ENCODE measurements around the gene TMCO2.

DNA sequence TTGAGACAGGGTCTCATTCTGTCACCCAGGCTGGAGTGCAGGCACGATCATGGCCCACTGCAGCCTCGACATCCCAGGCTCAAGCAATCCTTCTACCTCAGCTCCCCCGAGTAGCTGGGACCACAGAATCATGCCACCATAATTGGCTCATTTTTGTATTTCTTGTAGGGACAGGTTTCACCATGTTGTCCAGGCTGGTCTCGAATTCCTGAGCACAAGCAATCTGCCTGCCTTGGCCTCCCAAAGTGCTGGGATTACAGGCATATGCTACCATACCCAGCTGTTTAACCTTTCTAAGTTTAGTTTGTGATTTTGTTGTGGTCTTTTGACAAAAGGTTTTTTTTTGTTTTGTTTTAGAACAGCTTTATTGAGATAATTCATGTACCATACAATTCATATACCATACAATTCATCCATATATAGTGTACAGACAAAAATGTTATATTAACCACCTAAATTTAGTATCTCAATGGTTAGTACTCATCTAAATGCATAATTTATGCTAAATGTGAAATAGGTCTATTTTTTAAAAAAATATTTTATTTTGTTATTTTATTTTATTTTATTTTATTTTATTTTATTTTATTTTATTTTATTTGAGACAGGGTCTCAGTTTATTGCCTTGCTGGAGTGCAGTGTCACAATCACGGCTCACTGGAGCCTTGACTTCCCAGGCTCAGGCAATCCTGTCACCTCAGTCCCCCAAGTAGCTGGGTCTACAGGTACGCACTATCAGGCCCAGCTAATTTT is 19.2 kb downstream of the TMCO2 start:
- TF ChIP-seq, protein P1, sequence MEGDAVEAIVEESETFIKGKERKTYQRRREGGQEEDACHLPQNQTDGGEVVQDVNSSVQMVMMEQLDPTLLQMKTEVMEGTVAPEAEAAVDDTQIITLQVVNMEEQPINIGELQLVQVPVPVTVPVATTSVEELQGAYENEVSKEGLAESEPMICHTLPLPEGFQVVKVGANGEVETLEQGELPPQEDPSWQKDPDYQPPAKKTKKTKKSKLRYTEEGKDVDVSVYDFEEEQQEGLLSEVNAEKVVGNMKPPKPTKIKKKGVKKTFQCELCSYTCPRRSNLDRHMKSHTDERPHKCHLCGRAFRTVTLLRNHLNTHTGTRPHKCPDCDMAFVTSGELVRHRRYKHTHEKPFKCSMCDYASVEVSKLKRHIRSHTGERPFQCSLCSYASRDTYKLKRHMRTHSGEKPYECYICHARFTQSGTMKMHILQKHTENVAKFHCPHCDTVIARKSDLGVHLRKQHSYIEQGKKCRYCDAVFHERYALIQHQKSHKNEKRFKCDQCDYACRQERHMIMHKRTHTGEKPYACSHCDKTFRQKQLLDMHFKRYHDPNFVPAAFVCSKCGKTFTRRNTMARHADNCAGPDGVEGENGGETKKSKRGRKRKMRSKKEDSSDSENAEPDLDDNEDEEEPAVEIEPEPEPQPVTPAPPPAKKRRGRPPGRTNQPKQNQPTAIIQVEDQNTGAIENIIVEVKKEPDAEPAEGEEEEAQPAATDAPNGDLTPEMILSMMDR (conservative IDR thresholded peaks at IDR 0.05; ENCODE audit: low read depth in 2 of 2), result no peak
- TF ChIP-seq POLR2AphosphoS5 (IDR thresholded peaks at IDR 0.05; ENCODE audit: low read depth), result no peak
- no peak for TF ChIP-seq CREB1 (CRISPR knock-in tag; IDR thresholded peaks at IDR 0.05; ENCODE audit: low read depth)
- TF ChIP-seq ZNF331 (CRISPR knock-in tag; IDR thresholded peaks at IDR 0.05; ENCODE audit: low read depth), result no peak
- TF ChIP-seq EZH2 (IDR thresholded peaks at IDR 0.05; ENCODE audit: low read depth, unreplicated experiment), result no peak
- no peak for TF ChIP-seq EZH2phosphoT487 (IDR thresholded peaks at IDR 0.05; ENCODE audit: unreplicated experiment)
- TF ChIP-seq, protein P2, sequence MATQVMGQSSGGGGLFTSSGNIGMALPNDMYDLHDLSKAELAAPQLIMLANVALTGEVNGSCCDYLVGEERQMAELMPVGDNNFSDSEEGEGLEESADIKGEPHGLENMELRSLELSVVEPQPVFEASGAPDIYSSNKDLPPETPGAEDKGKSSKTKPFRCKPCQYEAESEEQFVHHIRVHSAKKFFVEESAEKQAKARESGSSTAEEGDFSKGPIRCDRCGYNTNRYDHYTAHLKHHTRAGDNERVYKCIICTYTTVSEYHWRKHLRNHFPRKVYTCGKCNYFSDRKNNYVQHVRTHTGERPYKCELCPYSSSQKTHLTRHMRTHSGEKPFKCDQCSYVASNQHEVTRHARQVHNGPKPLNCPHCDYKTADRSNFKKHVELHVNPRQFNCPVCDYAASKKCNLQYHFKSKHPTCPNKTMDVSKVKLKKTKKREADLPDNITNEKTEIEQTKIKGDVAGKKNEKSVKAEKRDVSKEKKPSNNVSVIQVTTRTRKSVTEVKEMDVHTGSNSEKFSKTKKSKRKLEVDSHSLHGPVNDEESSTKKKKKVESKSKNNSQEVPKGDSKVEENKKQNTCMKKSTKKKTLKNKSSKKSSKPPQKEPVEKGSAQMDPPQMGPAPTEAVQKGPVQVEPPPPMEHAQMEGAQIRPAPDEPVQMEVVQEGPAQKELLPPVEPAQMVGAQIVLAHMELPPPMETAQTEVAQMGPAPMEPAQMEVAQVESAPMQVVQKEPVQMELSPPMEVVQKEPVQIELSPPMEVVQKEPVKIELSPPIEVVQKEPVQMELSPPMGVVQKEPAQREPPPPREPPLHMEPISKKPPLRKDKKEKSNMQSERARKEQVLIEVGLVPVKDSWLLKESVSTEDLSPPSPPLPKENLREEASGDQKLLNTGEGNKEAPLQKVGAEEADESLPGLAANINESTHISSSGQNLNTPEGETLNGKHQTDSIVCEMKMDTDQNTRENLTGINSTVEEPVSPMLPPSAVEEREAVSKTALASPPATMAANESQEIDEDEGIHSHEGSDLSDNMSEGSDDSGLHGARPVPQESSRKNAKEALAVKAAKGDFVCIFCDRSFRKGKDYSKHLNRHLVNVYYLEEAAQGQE (IDR thresholded peaks at IDR 0.05; ENCODE audit: unreplicated experiment), result no peak
- TF ChIP-seq STAT1 (IDR thresholded peaks at IDR 0.05; ENCODE audit: unreplicated experiment), result no peak
- TF ChIP-seq JUNB (IDR thresholded peaks at IDR 0.05; ENCODE audit: unreplicated experiment), result no peak
- TF ChIP-seq, protein P3, sequence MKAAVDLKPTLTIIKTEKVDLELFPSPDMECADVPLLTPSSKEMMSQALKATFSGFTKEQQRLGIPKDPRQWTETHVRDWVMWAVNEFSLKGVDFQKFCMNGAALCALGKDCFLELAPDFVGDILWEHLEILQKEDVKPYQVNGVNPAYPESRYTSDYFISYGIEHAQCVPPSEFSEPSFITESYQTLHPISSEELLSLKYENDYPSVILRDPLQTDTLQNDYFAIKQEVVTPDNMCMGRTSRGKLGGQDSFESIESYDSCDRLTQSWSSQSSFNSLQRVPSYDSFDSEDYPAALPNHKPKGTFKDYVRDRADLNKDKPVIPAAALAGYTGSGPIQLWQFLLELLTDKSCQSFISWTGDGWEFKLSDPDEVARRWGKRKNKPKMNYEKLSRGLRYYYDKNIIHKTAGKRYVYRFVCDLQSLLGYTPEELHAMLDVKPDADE (IDR thresholded peaks at IDR 0.05), result no peak
- no peak for TF ChIP-seq ZNF114 (CRISPR knock-in tag; IDR thresholded peaks at IDR 0.05)

All from GM23338 (cell line).